ENCODE results near the gene ERVFRD-1.
"Not testable (repeated sequence)": the region's sequence is repeated elsewhere in the genome, so short reads cannot be mapped to it uniquely, and the experiment has no call there.

The ERVFRD-1 gene

DNA sequence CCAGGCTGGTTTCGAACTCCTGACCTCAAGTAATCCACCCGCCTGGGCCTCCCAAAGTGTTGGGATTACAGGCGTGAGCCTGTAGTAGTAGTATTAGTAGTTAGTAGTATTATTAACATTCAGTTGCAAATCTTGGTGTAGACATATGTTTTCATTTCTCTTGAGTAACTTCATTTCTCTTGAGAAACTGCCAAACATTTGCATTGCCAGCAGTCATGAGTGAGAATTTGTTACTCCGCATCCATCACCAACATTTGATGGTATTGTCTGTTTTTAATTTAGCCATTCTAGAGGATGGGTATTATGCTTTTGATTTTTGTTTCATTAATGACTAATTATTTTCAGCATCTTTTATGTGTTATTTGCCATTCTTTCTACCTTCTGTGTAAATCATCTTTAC, 1.5 kb upstream of the ERVFRD-1 start:
- H3K4me3 Mint-ChIP-seq, result no peak overlapping the region
- H3K27ac Mint-ChIP-seq, result no peak overlapping the region
- H3K4me1 Mint-ChIP-seq (ENCODE audit: low read depth), result peaks cover 20% of the 10 kb centered on the region
- no peak for DNase-seq (ENCODE audit: low spot score)
- H3K36me3 Mint-ChIP-seq (ENCODE audit: low read depth), result no peaks in the 10 kb centered on the region
- no peaks in the 10 kb centered on the region for H3K27me3 Mint-ChIP-seq (ENCODE audit: low read depth)
- no peaks in the 10 kb centered on the region for H3K9me3 Mint-ChIP-seq

DNA sequence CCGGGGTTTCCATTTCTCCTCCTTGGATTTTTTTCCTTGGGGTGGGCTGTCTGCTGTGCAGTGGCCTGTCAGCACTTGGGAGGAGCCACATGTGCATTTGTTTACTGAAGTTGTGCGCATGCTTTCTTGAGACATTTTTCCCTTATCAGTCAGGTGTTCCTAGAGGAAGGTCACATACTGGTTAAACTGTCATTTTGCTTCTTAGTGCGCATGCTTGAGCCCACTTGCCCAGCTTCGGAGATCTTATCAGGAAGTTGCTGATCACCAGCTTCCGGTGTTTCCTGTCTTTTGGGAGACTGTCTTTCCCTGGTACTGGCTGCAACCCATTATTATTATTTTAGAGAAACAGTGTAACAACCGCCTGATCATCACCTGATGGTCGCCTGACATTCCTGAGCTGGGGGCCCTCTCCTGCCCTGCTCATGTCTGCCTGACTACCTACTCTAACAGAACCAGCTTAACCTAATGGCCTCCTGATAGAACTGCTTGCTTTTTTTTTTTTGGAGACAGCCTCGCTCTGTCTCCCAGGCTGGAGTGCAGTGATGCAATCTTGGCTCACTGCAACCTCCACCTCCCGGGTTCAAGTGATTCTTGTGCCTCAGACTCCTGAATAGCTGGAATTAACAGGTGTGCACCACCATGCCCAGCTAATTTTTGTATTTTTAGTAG, 378 bp upstream of the ERVFRD-1 start:
- Mint-ChIP-seq H3K27me3 (ENCODE audit: low read depth) (no peaks in the 10 kb centered on the region), H3K9me3 (no peaks in the 10 kb centered on the region), H3K36me3 (ENCODE audit: low read depth) (no peaks in the 10 kb centered on the region), H3K27ac (peak overlapping the region; percentile 4), H3K4me3 (peak overlapping the region; percentile 22), H3K4me1 (ENCODE audit: low read depth) (peaks cover 20% of the 10 kb centered on the region)
- no peak for DNase-seq (ENCODE audit: low spot score)

DNA sequence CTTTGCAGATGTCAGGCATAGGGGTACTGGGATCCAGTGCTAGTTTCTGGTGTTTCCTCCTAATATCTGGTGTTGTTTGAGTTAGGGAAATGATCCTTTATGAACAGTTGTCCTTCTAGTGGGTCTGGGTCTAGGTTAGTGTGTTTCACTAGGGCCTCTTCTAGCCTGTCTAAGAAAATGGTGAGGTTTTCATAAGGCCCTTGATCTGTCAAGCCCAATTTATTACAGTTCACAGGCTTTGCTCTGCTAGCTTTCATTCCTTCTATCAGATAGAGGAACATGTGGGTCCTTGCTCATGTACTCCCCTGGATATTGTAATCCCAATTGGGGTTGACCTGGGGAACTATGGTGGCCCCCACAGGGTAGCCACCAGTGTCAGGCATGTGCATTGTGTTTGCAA, 2.8 kb downstream of the ERVFRD-1 start:
- no peaks in the 10 kb centered on the region for H3K9me3 Mint-ChIP-seq
- peaks cover 16% of the 10 kb centered on the region for H3K4me1 Mint-ChIP-seq (ENCODE audit: low read depth)
- DNase-seq (ENCODE audit: low spot score), result no peak
- no peaks in the 10 kb centered on the region for H3K27me3 Mint-ChIP-seq (ENCODE audit: low read depth)
- no peak overlapping the region for H3K4me3 Mint-ChIP-seq
- no peak overlapping the region for H3K27ac Mint-ChIP-seq
- no peaks in the 10 kb centered on the region for H3K36me3 Mint-ChIP-seq (ENCODE audit: low read depth)

DNA sequence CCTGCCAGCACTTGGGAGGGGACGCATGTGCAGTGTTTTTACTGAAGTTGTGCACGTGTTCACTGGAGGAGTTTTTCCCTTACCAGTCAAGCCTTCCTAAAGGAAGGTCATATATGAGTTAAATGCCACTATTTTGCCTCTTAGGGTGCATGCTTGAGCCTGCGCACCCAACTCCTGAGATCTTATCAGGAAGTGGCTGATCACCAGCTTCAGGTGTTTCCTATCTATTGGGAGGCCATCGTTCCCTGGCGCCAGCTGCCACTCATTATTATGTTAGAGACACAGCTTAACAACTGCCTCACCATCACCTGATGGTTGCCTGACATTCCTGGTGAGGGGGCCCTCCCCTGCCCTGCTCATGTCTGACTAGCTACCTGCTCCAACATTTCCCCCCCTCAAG, 8.5 kb downstream of the ERVFRD-1 start:
- H3K36me3 Mint-ChIP-seq (ENCODE audit: low read depth), result peaks cover 28% of the 10 kb centered on the region
- DNase-seq (ENCODE audit: low spot score), result no peak

GRCh38 chr6:11101417-11101816, 10.1 kb downstream of the ERVFRD-1 start:
- H3K9me3 Mint-ChIP-seq, result peaks cover 6% of the 10 kb centered on the region
- no peaks in the 10 kb centered on the region for H3K27me3 Mint-ChIP-seq (ENCODE audit: low read depth)
- H3K27ac Mint-ChIP-seq, result no peak overlapping the region

More for the DNA sequence above, 8.5 kb downstream of the ERVFRD-1 start:
- no peak overlapping the region for H3K27ac Mint-ChIP-seq
- no peaks in the 10 kb centered on the region for H3K27me3 Mint-ChIP-seq (ENCODE audit: low read depth)
- peaks cover 6% of the 10 kb centered on the region for H3K9me3 Mint-ChIP-seq
- H3K4me1 Mint-ChIP-seq (ENCODE audit: low read depth), result peaks cover 5% of the 10 kb centered on the region
- no peak overlapping the region for H3K4me3 Mint-ChIP-seq

GRCh38 chr6:11098004-11098403, 13.5 kb downstream of the ERVFRD-1 start:
- Mint-ChIP-seq H3K27ac (no peak overlapping the region), H3K4me1 (ENCODE audit: low read depth) (peaks cover 19% of the 10 kb centered on the region), H3K27me3 (ENCODE audit: low read depth) (no peaks in the 10 kb centered on the region), H3K36me3 (ENCODE audit: low read depth) (peaks cover 27% of the 10 kb centered on the region), H3K9me3 (peaks cover 6% of the 10 kb centered on the region), H3K4me3 (no peak overlapping the region)
- DNase-seq (ENCODE audit: low spot score), result no peak

More at GRCh38 chr6:11101417-11101816, 10.1 kb downstream of the ERVFRD-1 start:
- no peak overlapping the region for H3K4me3 Mint-ChIP-seq
- H3K4me1 Mint-ChIP-seq (ENCODE audit: low read depth), result peaks cover 5% of the 10 kb centered on the region
- DNase-seq (ENCODE audit: low spot score), result no peak
- H3K36me3 Mint-ChIP-seq (ENCODE audit: low read depth), result peaks cover 28% of the 10 kb centered on the region

GRCh38 chr6:11097476-11097875, 14.0 kb downstream of the ERVFRD-1 start:
- peaks cover 18% of the 10 kb centered on the region for H3K4me1 Mint-ChIP-seq (ENCODE audit: low read depth)
- H3K27ac Mint-ChIP-seq, result no peak overlapping the region
- H3K9me3 Mint-ChIP-seq, result peaks cover 6% of the 10 kb centered on the region

GRCh38 chr6:11096109-11096508, 15.4 kb downstream of the ERVFRD-1 start:
- H3K27me3 Mint-ChIP-seq (ENCODE audit: low read depth), result no peaks in the 10 kb centered on the region
- H3K9me3 Mint-ChIP-seq, result peaks cover 6% of the 10 kb centered on the region
- H3K27ac Mint-ChIP-seq, result no peak overlapping the region
- H3K4me1 Mint-ChIP-seq (ENCODE audit: low read depth), result peaks cover 18% of the 10 kb centered on the region
- H3K4me3 Mint-ChIP-seq, result no peak overlapping the region
- peaks cover 17% of the 10 kb centered on the region for H3K36me3 Mint-ChIP-seq (ENCODE audit: low read depth)
- peak; percentile 14 for DNase-seq (ENCODE audit: low spot score)

More at GRCh38 chr6:11097476-11097875, 14.0 kb downstream of the ERVFRD-1 start:
- no peak for DNase-seq (ENCODE audit: low spot score)
- no peak overlapping the region for H3K4me3 Mint-ChIP-seq
- no peaks in the 10 kb centered on the region for H3K27me3 Mint-ChIP-seq (ENCODE audit: low read depth)
- H3K36me3 Mint-ChIP-seq (ENCODE audit: low read depth), result peaks cover 25% of the 10 kb centered on the region

DNA sequence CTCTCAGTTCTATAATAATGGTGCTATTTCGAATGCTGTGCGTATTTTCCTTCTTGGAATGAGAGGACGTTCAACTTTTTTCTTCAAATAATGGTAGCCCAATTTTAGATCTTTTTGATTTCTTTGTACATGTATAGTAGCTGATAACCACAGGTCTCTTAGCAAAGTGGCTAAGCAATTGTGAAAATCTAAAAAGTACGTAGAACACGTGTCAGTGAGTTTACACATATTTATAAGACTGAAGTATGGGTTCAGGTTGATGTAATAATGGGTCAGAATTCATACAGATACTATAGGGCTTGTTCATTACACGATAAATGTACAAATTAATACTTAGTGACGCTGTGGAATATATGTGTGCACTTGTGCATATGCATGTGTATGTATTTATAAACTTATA, 16.6 kb downstream of the ERVFRD-1 start:
- no peak for DNase-seq (ENCODE audit: low spot score)
- Mint-ChIP-seq H3K9me3 (no peaks in the 10 kb centered on the region), H3K4me3 (peak overlapping the region; percentile 97), H3K36me3 (ENCODE audit: low read depth) (peaks cover 9% of the 10 kb centered on the region), H3K27me3 (ENCODE audit: low read depth) (no peaks in the 10 kb centered on the region), H3K27ac (peak overlapping the region; percentile 97), H3K4me1 (ENCODE audit: low read depth) (peaks cover 18% of the 10 kb centered on the region)

DNA sequence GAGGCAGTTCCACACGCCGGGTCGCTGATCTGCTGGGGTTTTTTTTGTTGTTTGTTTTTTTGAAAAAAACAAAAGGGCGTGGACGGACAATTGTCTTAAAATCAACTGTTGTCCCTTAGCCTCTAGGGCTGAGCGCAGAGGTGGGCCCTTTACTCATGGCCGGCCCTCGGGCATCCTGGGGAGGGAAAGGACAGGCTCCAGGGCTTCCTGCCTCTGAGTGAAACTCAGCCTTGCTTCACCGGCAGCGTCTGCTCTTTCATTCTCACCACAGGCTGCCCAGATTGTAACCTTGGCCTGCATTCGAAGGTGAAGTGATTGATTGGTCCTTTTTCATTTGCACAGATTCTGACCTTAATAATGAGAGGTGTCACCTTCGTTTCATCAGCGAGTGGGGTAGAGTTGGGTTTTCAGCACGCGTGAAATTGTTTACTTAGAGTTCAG, 17.1 kb downstream of the ERVFRD-1 start:
- DNase-seq (ENCODE audit: low spot score), result peak; percentile 61
- Mint-ChIP-seq H3K9me3 (no peaks in the 10 kb centered on the region), H3K27me3 (ENCODE audit: low read depth) (no peaks in the 10 kb centered on the region), H3K27ac (peak overlapping the region; percentile 97), H3K36me3 (ENCODE audit: low read depth) (peaks cover 4% of the 10 kb centered on the region), H3K4me1 (ENCODE audit: low read depth) (peaks cover 18% of the 10 kb centered on the region), H3K4me3 (peak overlapping the region; percentile 97)

GRCh38 chr6:11093626-11094410, 17.7 kb downstream of the ERVFRD-1 start, which contains the start of gene SMIM13:
Gene SMIM13, plus strand, starts transcription at chr6:11093834. Its CDS starts 480 bp downstream, at chr6:11094314.
- H3K4me3 Mint-ChIP-seq, result peak within 1 kb of the TSS; percentile 97
- H3K27me3 Mint-ChIP-seq (ENCODE audit: low read depth), result peaks cover 2% of the 10 kb centered on the region
- peak within 1 kb of the TSS; percentile 97 for H3K27ac Mint-ChIP-seq
- no peaks in the 10 kb centered on the region for H3K9me3 Mint-ChIP-seq
- H3K36me3 Mint-ChIP-seq (ENCODE audit: low read depth), result peaks cover 2% of the 10 kb centered on the region
- peaks cover 18% of the 10 kb centered on the region for H3K4me1 Mint-ChIP-seq (ENCODE audit: low read depth)
- DNase-seq (ENCODE audit: low spot score), result peak; percentile 95

DNA sequence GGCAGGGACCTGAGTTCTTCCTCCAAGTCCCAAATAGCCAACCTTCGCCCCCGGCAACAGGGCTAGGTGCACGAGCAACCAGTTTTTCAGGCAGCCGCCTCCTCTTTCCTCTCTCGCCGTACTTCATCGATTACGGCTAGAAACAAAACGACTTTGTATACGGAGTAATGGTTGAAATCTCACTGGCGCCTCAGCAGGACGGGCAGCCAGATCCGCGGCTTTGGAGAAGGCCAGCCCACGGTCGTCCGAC, 18.2 kb downstream of the ERVFRD-1 start:
- peaks cover 4% of the 10 kb centered on the region for H3K27me3 Mint-ChIP-seq (ENCODE audit: low read depth)
- H3K4me3 Mint-ChIP-seq, result peak overlapping the region; percentile 94
- no peaks in the 10 kb centered on the region for H3K9me3 Mint-ChIP-seq
- peak overlapping the region; percentile 93 for H3K27ac Mint-ChIP-seq
- H3K36me3 Mint-ChIP-seq (ENCODE audit: low read depth), result peaks cover 2% of the 10 kb centered on the region
- H3K4me1 Mint-ChIP-seq (ENCODE audit: low read depth), result peaks cover 18% of the 10 kb centered on the region
- DNase-seq (ENCODE audit: low spot score), result no peak

DNA sequence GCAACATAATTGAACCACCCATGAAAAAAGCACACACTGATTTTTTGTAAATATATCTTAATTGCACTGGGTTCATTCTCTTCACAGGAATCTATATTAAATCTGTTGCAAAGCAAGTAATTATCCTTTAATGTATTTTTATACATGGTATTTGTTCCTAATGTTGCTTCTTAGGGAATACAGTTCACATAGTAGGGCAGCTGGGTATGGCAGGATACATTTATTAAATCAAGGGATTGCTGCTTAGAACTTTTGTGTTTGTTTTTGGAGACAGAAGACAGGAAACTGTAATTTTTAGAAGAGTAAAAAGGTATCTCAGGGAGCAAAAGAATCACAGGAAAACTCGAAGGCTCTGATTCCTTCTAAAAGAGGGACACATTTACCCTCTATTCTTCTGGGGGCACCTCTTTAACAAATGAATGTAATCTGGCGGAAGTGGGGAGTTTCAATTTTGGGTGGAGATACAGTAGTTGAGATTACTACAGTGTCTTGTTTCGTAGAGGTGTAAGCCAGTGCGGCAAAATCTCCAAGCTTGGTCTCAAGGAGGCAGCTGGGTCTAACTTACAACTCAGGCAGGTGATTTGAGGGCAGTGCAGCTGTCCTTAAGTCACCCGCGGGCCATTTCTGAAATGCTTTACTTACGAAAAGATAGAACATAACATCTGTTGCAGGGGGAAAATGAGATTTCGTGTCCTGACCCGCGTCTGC, 18.7 kb downstream of the ERVFRD-1 start:
- no peak for DNase-seq (ENCODE audit: low spot score)

GRCh38 chr6:11091141-11091540, 20.4 kb downstream of the ERVFRD-1 start:
- H3K36me3 Mint-ChIP-seq (ENCODE audit: low read depth); H3K4me3 Mint-ChIP-seq; DNase-seq (ENCODE audit: low spot score); H3K9me3 Mint-ChIP-seq; H3K27ac Mint-ChIP-seq; H3K27me3 Mint-ChIP-seq (ENCODE audit: low read depth): not testable (repeated sequence)
- peaks cover 16% of the 10 kb centered on the region for H3K4me1 Mint-ChIP-seq (ENCODE audit: low read depth)

More for the DNA sequence above, 18.7 kb downstream of the ERVFRD-1 start:
- Mint-ChIP-seq H3K27ac (peak overlapping the region; percentile 93), H3K27me3 (ENCODE audit: low read depth) (peaks cover 4% of the 10 kb centered on the region), H3K36me3 (ENCODE audit: low read depth) (peaks cover 2% of the 10 kb centered on the region), H3K9me3 (no peaks in the 10 kb centered on the region), H3K4me1 (ENCODE audit: low read depth) (peaks cover 18% of the 10 kb centered on the region), H3K4me3 (peak overlapping the region; percentile 94)
